Right cardiac atrium (tissue), 5 donors: ENCODE results near the gene CD83. TPM values are rescaled to one million over a fixed set of nuclear protein-coding genes. Genes with fewer than 3 reads are reported as not detected.

ENCODE experiments used
- ATAC-seq, 2 donors: fragments of 200-7000 bp; cut with Tn5 transposase; one replicate each; pipeline versions ENCODE4 v1.8.0 to v1.9.1; 2020; ENCODE audit warnings: moderate library complexity in 2 of 2, mild to moderate bottlenecking in 1 of 2
- DNase-seq, 3 donors: peaks; one replicate each; pipeline ENCODE4 v3.0.0-alpha.2; 2020
- H3K27ac ChIP-seq: one replicate; pipeline ENCODE4 v1.5.1; 2013; ENCODE audit warnings: mild to moderate bottlenecking, low read length, control low read depth, moderate library complexity
- H3K27me3 ChIP-seq: one replicate; pipeline ENCODE4 v1.6.1; 2013; ENCODE audit not compliant: control insufficient read depth, insufficient read depth
- H3K4me1 ChIP-seq: one replicate; pipeline ENCODE4 v1.6.1; 2013; ENCODE audit warnings: low read length; ENCODE audit not compliant: control insufficient read depth, insufficient read depth
- H3K4me3 ChIP-seq: one replicate; pipeline ENCODE4 v1.5.1; 2013; ENCODE audit warnings: low read length, control low read depth
- H3K9me3 ChIP-seq: one replicate; pipeline ENCODE4 v1.6.1; 2013; ENCODE audit warnings: low read length; ENCODE audit not compliant: control insufficient read depth
- WGBS: extraction: QIAGEN DNeasy Blood & Tissue Kit; methylation state at CpG from one replicate; pipeline ENCODE4 v1.1.7; 2013; 5-methylcytosine and 5-hydroxymethylcytosine counted together
- intact Hi-C, 4 donors: fragments of 100-400 bp; cut with DNase I; formaldehyde crosslinking; loops; one replicate each; pipeline versions ENCODE4 v1.11.0 to v1.14.0; 2022 to 2023
- polyA plus RNA-seq: library from polyadenylated mRNA; stranded (reverse); fragments of 200-250 nt; gene quantifications from one replicate; pipeline ENCODE4 v1.2.3, GENCODE V29; 2013
- total RNA-seq, 4 donors: library from RNA; stranded (reverse); fragmentation: NEBNext Ultra II Directional; extraction: Animal tissue kit (Norgen Biotek cat#: 25700); gene quantifications; one replicate each; pipeline ENCODE4 v1.2.1, GENCODE V29; 2021
- donor health status: healthy with polysubstance abuse.
- donor health status: DM: no; HTN: yes; CAD: no.
- donor health status: DM: no; HTN: no; CAD: no.
- donor health status: DM: no; HTN: yes; CAD: no; lungs with severe emphysema.
- donor health status: DM: yes; HTN: yes; CAD: no.

CD83 gene
- total and polyA plus RNA-seq, 5 donors = 1.7 to 2.6 (median 1.9) TPM

DNA sequence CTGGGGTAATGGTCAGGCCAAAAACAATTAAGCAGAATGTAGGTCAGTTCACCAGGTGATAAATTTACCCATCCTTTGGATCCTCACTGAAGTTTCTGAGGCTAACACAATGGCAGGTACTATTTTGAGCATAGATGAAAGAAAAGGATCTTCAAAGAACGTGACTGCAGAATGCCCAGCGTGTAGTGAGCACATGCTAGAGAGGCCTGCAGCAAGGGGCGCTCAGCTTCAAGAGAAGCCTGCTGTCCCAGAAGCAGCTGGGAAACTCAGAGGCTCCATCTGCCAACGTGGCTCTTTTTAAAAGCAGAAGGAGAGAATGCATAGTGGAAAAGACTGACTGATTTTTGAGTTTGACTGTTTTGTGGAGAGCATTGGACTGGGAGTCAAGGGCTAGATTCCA lies 57.4 kb downstream of the CD83 start:
- intact Hi-C loops = no loop called here
- Histone ChIP-seq H3K4me3 (no peak overlapping the region), H3K9me3 (no peaks in the 10 kb centered on the region), H3K4me1 (no peaks in the 10 kb centered on the region), H3K27ac (no peak overlapping the region), H3K27me3 (no peaks in the 10 kb centered on the region)
- no peak for DNase-seq
- 83% methylated on average over 4 of the region's 4 CpGs for WGBS
- no peak for ATAC-seq

DNA sequence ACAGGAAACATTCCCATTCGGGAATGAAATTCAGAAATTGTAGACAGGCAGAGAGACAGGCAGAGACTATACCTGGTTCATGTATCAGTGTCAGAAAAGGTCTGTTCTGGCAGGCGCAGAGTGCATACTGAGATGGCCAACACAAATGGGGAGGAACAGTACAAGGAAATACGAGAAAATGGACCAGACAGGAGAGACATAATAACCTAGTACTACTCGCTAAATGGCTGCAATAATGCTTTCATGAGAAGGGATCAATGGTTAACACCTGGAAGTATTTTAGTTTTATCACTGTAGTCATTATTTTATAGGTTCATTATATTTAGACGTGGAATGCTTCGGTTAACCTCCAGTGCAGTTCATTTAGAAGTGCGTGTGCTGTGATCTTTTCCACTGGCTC lies 58.9 kb downstream of the CD83 start:
- H3K27ac ChIP-seq = no peak overlapping the region
- H3K4me3 ChIP-seq = no peak overlapping the region
- no peak for DNase-seq
- H3K4me1 ChIP-seq = no peaks in the 10 kb centered on the region
- intact Hi-C loops = no loop called here
- no peaks in the 10 kb centered on the region for H3K9me3 ChIP-seq
- WGBS = 92% methylated on average over 7 of the region's 7 CpGs
- no peak for ATAC-seq
- no peaks in the 10 kb centered on the region for H3K27me3 ChIP-seq

DNA sequence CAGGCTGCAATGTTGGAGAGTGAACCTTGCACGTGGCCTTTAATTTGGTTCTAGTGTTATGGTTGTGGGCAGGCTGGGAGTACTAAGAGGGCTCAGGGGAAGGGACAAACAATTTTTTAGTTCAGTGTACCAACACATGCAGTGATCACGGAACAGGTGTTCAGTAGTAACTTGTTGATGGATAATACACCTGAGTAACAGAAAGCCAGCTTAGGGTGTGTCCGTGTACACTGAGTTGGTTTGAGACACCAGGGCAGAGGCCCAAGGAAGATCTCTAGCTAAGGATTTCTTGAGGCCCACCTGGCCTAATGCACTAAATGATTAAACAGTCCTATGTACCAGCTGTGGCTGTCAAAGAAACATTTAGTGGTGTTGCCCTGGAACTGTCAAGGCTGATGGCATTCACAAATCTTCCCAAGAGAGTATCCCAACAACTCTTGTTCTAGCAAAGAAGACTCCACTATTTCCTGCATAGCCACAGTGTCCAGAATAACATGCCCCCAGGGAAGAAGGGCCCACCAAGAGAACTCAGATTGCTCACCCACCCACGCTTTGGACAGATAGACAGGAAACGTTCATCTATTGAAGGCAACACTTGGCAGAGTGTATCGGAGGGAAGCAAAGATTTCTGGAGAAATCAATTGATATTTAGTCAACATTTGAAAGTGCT lies 60.0 kb downstream of the CD83 start:
- H3K27ac ChIP-seq = no peak overlapping the region
- no peak overlapping the region for H3K4me3 ChIP-seq
- no peaks in the 10 kb centered on the region for H3K9me3 ChIP-seq
- H3K27me3 ChIP-seq = no peaks in the 10 kb centered on the region
- WGBS = 71% methylated on average over 6 of the region's 6 CpGs
- intact Hi-C loops = no loop called here
- no peak for ATAC-seq
- no peaks in the 10 kb centered on the region for H3K4me1 ChIP-seq
- DNase-seq = no peak

DNA sequence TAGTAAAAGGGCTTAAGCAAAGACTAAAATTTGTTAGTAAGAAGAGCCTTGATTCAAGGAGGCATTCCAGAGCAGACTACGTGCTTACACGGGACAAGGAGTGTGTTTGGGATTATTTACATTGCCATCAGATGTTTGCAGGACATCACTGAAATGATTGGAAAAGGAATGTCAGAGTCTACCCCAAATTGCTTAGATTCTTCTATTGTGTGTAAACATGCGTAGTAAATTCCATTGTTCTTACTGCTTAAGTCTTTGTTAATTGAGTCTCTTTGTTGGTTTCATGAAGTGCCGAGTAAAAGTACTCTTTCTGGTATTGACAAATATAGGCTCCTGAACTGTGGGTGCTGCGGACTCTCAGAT lies 60.5 kb downstream of the CD83 start:
- Histone ChIP-seq H3K27me3 (no peaks in the 10 kb centered on the region), H3K9me3 (no peaks in the 10 kb centered on the region), H3K27ac (no peak overlapping the region), H3K4me3 (no peak overlapping the region), H3K4me1 (no peaks in the 10 kb centered on the region)
- DNase-seq = no peak
- 82% methylated on average over 5 of the region's 5 CpGs for WGBS
- intact Hi-C loops = no loop called here
- no peak for ATAC-seq

DNA sequence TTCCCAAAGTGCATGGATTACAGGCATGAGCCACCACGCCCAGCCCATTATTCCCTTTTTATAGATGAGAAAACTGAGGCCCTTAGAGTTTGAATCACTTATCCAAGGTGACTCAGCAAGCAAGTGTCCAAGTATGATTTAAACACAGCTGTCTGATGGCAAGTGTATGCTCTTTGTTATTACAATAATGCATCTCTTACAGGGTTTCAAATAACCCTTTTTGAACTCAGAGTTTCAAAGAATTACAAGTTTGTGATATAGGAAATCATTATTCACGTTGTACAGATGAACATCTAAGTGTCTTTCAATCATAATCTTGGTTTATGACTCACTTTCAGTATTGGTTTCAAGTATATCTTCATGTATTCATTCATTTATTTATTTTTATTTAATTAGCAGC lies 63.0 kb downstream of the CD83 start:
- 85% methylated on average over 2 of the region's 2 CpGs for WGBS
- no peak for DNase-seq
- no peak for ATAC-seq
- no peaks in the 10 kb centered on the region for H3K4me1 ChIP-seq
- no peaks in the 10 kb centered on the region for H3K27me3 ChIP-seq
- H3K4me3 ChIP-seq = no peak overlapping the region
- H3K27ac ChIP-seq = no peak overlapping the region
- intact Hi-C loops = no loop called here
- no peaks in the 10 kb centered on the region for H3K9me3 ChIP-seq

DNA sequence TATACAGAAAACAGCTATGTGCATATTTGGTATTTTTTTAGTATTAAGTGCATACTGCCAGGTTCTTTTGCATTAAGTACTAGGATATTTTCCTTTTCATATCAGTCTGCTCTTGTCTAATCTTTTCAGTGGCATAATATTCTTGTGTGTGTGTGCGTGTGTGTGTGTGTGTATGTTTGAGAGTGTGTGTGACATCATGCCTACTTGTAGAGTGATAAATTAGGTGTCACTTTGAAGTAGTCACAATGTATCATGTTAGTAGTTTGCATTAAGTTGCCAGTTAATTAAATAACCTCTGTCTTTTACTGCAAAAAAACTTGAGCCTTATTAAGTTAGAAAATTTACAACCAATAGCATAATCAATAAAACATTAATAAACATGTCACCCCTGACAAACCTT lies 65.3 kb downstream of the CD83 start:
- ATAC-seq (no peak), DNase-seq (no peak)
- no peaks in the 10 kb centered on the region for H3K27me3 ChIP-seq
- no peaks in the 10 kb centered on the region for H3K9me3 ChIP-seq
- no peak overlapping the region for H3K27ac ChIP-seq
- no peak overlapping the region for H3K4me3 ChIP-seq
- H3K4me1 ChIP-seq = no peaks in the 10 kb centered on the region
- intact Hi-C loops = no loop called here
- WGBS = 73% methylated on average over 1 of the region's 1 CpG

Other genes with a start within 250 kb of the CD83 start
- 1 to 10 TPM in 1 of 4 donors, under 1 TPM in 2, not detected in 1; 0.44 to 1.2 (median 0.57) TPM for gene RNF182, start 192.8 kb upstream of the CD83 start, total RNA-seq
- gene RNF182, start 192.8 kb upstream of the CD83 start, polyA plus RNA-seq = 0.48 TPM